Measurements from ENCODE around the gene RET.

RET gene

GRCh38 chr10:43037942-43038782 lies 38.7 kb upstream of the RET start:
- no peaks in the 10 kb centered on the region for H3K27me3 ChIP-seq (ENCODE audit: insufficient read depth, low read depth)
- no peak overlapping the region for H3K9ac ChIP-seq
- H3K79me2 ChIP-seq (ENCODE audit: insufficient read depth, low read depth): no peaks in the 10 kb centered on the region
- H3K4me2 ChIP-seq: no peak overlapping the region
- H2AFZ ChIP-seq (ENCODE audit: low read depth): no peak overlapping the region
- H4K20me1 ChIP-seq (ENCODE audit: insufficient read depth): no peaks in the 10 kb centered on the region
- no peaks in the 10 kb centered on the region for H3K4me1 ChIP-seq (ENCODE audit: low read depth, poor library complexity, severe bottlenecking)
- no peak overlapping the region for H3K4me3 ChIP-seq (IDR thresholded peaks at IDR 0.05; ENCODE audit: insufficient read depth, low read depth, low read length)
- H3K36me3 ChIP-seq (ENCODE audit: insufficient read depth): no peaks in the 10 kb centered on the region
- no peak for TF ChIP-seq CTCF (conservative IDR thresholded peaks at IDR 0.05; ENCODE audit: low read depth, low read length)
- no peak overlapping the region for H3K27ac ChIP-seq

- Histone ChIP-seq H3K36me3 (ENCODE audit: insufficient read depth) (no peaks in the 10 kb centered on the region), H3K4me2 (no peak overlapping the region), H3K27me3 (ENCODE audit: insufficient read depth, low read depth) (no peaks in the 10 kb centered on the region), H2AFZ (ENCODE audit: low read depth) (no peak overlapping the region), H3K79me2 (ENCODE audit: insufficient read depth, low read depth) (no peaks in the 10 kb centered on the region), H3K4me1 (ENCODE audit: low read depth, poor library complexity, severe bottlenecking) (no peaks in the 10 kb centered on the region), H3K4me3 (IDR thresholded peaks at IDR 0.05; ENCODE audit: insufficient read depth, low read depth, low read length) (no peak overlapping the region), H3K9ac (no peak overlapping the region), H4K20me1 (ENCODE audit: insufficient read depth) (no peaks in the 10 kb centered on the region), H3K27ac (no peak overlapping the region)
- TF ChIP-seq CTCF (conservative IDR thresholded peaks at IDR 0.05; ENCODE audit: low read depth, low read length): no peak
Measured at GRCh38 chr10:43038783-43039623, 37.9 kb upstream of the RET start.

- Histone ChIP-seq H3K27ac (no peak overlapping the region), H3K4me1 (ENCODE audit: low read depth, poor library complexity, severe bottlenecking) (no peaks in the 10 kb centered on the region), H4K20me1 (ENCODE audit: insufficient read depth) (no peaks in the 10 kb centered on the region), H3K79me2 (ENCODE audit: insufficient read depth, low read depth) (no peaks in the 10 kb centered on the region), H3K36me3 (ENCODE audit: insufficient read depth) (no peaks in the 10 kb centered on the region), H3K4me2 (no peak overlapping the region), H3K9ac (no peak overlapping the region), H3K27me3 (ENCODE audit: insufficient read depth, low read depth) (no peaks in the 10 kb centered on the region), H3K4me3 (IDR thresholded peaks at IDR 0.05; ENCODE audit: insufficient read depth, low read depth, low read length) (no peak overlapping the region), H2AFZ (ENCODE audit: low read depth) (no peak overlapping the region)
- TF ChIP-seq CTCF (conservative IDR thresholded peaks at IDR 0.05; ENCODE audit: low read depth, low read length): no peak
Measured at GRCh38 chr10:43039624-43040481, 37.0 kb upstream of the RET start.

GRCh38 chr10:43040482-43041256 lies 36.2 kb upstream of the RET start:
- Histone ChIP-seq H3K4me2 (no peak overlapping the region), H3K4me3 (IDR thresholded peaks at IDR 0.05; ENCODE audit: insufficient read depth, low read depth, low read length) (no peak overlapping the region), H3K27me3 (ENCODE audit: insufficient read depth, low read depth) (no peaks in the 10 kb centered on the region), H4K20me1 (ENCODE audit: insufficient read depth) (no peaks in the 10 kb centered on the region), H3K27ac (no peak overlapping the region), H3K79me2 (ENCODE audit: insufficient read depth, low read depth) (no peaks in the 10 kb centered on the region), H2AFZ (ENCODE audit: low read depth) (no peak overlapping the region), H3K36me3 (ENCODE audit: insufficient read depth) (no peaks in the 10 kb centered on the region), H3K9ac (no peak overlapping the region), H3K4me1 (ENCODE audit: low read depth, poor library complexity, severe bottlenecking) (no peaks in the 10 kb centered on the region)
- no peak for TF ChIP-seq CTCF (conservative IDR thresholded peaks at IDR 0.05; ENCODE audit: low read depth, low read length)

All from KMS-11 (cell line).